Germinal center (tissue), 1 donor: ENCODE measurements around the gene IL1R2.
"Not testable (repeated sequence)": the region's sequence is repeated elsewhere in the genome, so short reads cannot be mapped to it uniquely, and the experiment has no call there.

ENCODE experiments used
- DNase-seq: peaks from one replicate; pipeline ENCODE4 v3.0.0; 2012; ENCODE audit warnings: mixed read lengths, low spot score

Gene IL1R2

GRCh38 chr2:102061962-102062795, 70.4 kb downstream of the IL1R2 start:
- no peak for DNase-seq

DNA sequence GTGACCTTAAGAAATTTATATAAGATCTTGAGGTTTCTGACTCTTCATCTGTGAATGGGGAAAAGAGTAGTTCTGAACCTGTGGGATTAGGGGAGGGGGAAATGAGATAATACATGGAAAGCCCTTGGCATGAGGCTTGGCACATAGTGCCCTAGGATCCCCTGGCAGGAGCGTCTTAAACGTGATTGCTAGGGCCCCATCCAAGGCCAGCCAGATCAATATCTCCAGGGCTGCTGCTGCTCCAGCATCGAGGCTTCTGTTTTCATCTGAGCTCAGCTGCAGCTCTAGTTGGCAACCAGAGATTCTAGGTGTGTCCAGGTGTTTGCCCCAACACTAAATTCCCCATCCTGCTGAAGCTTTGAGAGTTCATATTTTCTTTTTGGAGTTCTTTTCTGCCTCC, 71.0 kb downstream of the IL1R2 start:
- DNase-seq = no peak

- no peak for DNase-seq
These were observed 71.7 kb downstream of the IL1R2 start for GRCh38 chr2:102063487-102063911.

- no peak for DNase-seq
These were observed 72.3 kb downstream of the IL1R2 start for GRCh38 chr2:102063941-102064678.

DNA sequence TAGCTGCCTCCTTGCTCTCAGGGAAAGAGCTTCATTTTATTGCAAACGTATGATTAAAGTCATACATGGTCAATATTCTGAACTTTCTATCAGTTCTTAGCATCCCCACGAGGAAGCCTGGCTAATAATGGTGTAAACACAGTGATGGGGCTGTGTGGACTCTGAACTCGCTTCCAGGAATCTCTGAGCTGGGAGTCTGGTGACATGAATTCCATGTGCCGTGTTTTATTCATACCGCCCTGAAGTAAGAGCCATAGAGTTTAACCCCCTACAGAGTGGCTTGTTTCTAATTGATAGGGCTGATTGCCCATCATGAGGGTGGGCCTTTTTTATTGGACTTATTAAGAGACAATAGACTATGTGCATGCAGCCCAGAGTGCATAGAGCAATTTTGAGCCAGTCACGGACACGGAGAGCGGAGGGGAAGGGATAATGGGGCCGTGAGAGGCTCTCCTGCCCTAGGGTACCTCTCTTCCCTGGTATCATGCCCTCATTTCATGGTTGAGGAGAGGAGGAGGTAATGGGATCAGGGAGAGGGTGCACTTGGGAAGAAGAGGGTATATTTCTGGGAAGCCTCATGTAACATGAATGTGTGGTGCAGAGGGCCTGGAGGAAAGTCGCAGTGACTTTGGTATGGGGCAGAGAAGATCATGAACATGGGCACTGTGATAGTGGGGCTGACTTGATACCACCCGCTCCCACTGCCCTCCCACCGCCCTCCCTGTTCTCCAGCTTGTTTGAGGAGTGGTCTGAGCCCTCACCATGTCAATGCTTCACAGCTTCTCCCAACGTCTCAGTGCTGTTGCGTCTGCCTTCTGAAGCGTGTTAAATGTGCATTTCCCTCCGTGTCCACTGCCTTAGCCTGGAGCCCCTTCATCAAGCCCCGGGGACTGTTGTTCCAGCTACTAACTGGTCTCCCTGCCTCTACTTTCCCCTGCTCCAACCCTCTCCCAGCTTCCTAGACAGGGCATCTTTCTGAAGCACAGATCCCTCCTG, 73.2 kb downstream of the IL1R2 start:
- no peak for DNase-seq

GRCh38 chr2:102065675-102066252, 74.0 kb downstream of the IL1R2 start:
- no peak for DNase-seq

DNA sequence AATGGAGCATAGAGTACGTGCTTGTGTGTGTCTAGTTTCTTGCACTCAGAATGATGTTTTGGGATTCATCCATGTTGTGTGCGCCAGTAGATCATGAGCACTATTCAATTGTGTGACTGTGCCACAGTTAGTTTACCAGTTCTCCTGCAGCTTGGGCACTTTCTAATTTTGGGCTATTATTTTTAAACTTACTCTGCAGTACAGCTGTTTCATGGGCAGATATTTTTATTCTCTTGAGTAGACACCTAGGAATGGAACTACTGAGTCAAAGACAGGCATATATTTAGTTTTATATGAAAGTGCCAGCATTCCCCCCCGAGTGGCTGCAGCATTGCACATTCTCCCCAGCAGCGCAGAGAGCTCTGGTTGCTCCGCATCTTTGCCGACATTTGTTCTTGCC, 74.8 kb downstream of the IL1R2 start:
- DNase-seq = no peak

DNA sequence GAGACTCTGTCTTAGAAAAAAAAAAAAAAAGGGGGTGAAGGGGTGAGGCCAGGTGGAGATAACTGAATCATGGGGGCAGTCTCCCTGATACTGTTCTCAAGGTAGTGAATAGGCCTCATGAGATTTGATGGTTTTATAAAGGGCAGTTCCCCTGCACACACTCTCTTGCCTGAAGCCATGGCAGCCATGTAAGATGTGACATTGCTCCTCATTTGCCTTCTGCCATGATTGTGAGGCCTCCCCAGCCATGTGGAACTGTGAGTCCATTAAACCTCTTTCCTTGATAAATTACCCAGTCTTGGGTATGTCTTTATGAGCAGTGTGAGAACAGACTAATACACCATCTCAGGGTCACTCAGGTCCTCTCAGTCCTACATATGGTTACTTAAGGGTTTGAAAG, 76.4 kb downstream of the IL1R2 start:
- DNase-seq = not testable (repeated sequence)

DNA sequence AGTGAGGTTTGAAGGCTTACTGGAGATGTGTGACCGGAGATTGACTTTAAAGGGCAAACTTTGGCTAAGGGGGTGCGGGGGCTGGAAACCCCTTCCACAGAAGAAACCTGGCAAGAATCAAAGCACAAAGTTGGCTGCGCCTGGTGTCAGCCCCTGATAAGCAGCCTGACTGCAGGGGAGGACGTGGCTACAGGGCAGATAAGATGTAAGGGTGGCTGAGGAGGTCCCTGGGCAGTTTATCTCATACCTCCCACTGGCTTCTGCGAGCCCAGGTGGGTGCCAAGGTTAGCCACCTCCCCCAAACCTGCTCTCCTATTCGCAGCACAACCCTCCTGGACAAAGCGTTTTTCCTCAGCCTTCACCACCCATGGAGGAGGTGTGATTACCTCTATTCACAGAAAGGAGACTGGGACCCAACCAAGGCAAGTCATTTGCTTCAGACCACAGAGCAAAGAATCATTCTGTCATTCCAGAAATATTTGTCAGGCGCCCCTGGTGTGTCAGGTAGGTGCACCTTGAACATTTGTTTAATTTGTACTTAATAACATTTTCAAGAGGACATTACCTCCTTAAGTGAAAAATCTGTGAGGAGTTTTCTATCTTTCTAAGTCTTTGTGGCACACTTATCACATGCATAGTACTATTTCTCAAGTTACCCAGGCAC, 77.7 kb downstream of the IL1R2 start:
- DNase-seq = no peak

- no peak for DNase-seq
These were observed 78.4 kb downstream of the IL1R2 start for GRCh38 chr2:102070058-102070642.

GRCh38 chr2:102072741-102073140, 81.0 kb downstream of the IL1R2 start:
- no peak for DNase-seq

- DNase-seq = no peak
These were observed 81.5 kb downstream of the IL1R2 start for GRCh38 chr2:102073168-102073724.

DNA sequence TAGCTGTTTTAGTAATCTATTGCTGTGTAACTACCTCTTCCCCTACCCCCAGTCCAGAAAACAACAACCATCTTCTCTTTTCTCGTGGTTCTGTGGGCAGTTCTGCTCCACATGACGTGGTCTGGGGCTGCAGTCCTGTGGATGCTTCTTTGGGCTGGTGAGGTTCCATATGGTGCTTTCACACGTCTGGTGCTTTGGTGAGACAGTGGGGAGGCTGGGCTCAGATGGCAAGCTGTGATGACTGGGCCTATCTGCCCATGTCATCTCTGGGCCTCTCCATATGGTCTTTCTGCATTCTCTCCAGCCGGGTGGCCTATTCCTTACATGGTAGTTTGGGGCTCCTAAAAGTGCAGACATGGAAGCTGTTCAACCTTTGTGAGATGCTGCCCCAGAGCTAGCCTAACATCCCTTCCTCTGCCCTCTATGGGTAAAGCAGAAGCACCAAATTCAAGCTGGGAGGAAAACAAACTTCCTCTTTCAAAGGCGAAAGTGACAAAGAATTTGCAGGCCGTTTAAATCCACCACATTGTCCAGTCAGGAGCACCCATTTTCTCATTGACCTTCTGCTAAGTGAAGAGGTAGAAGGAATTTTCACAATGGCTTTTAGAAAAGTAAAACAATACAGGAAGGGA, 82.5 kb downstream of the IL1R2 start:
- no peak for DNase-seq

DNA sequence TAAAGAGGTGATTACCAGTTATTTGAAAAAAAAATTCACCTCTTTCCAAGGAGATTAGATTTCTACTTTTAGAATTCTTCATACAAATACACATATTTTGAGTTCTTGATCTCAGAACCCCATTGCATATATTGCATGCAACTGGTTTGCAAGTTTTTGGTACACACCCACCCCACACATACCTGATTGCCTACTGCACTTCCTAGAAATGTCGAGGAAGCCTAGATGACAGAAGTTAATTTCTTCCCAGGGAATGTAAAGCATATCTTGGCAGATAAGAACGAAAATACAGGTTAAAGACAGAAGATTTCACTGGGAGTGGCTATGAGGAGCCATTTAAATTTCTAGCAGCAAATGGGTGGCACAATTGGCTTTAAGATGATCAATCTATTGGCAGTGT, 83.7 kb downstream of the IL1R2 start:
- no peak for DNase-seq

DNA sequence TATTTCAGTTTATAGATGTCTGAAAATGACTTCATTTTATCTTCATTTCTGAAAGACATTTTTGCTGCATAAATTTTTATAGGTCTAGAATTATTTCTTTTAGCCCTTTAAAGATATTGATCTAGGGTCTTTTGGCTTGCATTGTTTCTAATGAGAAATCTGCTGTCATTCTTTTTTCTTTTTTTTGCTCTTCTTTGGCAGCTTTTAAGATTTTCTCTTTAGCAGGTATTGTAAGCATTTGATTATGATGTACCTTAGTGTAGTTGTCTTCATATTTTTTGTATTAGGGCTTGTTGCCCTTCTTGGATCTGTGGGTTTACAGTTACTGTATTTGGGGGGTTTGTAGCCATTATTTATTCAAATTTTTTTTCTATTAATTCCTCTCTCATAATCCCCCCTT, 84.8 kb downstream of the IL1R2 start:
- no peak for DNase-seq
